Activated gamma-delta T cell treated with anti-CD3 and anti-CD28 coated beads, Interleukin-2, amount 50 U/mL, for 16 hours (primary cell): ENCODE data around the gene PRDM16.

ENCODE experiments used
- DNase-seq: peaks from one replicate; pipeline ENCODE4 v3.0.0-alpha.2; 2020; ENCODE audit warnings: low read depth

PRDM16 gene

DNA sequence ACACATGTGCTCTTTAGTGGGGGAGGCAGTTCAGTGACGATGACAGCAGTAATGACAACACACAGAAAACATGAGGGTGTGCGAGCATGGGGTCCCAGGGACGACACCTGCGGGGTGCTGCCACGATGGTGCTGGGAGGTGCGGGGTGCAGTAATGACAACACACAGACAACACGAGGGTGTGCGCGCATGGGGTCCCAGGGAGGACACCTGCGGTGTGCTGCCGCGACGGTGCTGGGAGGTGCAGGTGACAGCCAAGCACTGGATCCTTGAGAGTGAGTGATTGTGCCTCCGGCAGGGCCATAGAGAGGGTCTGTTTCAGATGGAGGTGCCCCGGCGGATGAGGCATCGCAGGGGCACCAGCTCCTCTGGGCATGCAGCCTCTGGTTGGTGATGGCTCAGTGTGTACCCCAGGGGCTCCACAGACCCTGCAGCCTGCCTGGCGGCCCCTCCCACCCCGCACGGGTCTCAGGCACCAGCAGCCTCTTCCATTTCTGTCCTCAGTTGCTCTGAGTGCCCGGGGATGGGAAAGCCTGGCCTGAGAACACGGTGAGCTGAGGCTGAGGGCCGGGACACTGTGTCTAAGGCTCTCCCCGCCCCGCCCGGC, 193.8 kb downstream of the PRDM16 start:
- DNase-seq: no peak

DNA sequence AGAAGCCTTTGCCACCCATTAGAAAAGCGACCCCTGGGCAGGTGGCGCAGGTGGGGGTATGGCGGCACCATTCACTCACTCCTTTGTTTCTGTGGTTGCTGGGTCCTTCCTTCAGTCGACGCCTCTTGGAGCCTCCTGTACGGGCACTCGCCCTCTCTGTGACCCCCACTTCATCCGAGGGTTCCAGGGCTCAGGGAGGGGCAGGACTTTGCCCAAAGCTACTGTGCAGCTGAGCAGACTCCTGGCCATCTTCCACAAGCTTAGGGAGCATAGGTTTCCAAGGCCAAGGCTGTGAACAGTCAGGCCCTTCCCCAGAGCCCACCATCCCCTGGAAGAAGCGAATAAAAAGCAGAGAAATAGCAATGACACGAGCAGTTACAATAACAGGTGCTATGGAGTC, 194.8 kb downstream of the PRDM16 start:
- DNase-seq: no peak

DNA sequence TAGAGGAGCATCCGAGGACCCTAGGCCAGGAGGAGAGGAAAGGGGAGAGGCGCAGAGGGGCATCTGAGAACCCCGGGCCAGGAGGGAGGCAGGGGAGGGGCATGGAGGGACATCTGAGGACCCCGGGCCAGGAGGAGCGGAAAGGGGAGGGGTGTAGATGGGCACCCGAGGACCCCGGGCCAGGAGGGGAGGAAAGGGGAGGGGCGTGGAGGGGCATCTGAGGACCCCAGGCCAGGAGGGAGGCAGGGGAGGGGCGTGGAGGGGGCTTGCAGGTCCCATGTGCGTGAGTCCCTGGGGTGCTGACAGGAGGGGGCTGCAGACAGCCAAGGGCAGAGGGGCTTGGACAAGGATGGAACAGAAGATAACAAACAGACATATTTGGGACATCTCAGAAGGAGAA, 195.5 kb downstream of the PRDM16 start:
- DNase-seq: no peak

DNA sequence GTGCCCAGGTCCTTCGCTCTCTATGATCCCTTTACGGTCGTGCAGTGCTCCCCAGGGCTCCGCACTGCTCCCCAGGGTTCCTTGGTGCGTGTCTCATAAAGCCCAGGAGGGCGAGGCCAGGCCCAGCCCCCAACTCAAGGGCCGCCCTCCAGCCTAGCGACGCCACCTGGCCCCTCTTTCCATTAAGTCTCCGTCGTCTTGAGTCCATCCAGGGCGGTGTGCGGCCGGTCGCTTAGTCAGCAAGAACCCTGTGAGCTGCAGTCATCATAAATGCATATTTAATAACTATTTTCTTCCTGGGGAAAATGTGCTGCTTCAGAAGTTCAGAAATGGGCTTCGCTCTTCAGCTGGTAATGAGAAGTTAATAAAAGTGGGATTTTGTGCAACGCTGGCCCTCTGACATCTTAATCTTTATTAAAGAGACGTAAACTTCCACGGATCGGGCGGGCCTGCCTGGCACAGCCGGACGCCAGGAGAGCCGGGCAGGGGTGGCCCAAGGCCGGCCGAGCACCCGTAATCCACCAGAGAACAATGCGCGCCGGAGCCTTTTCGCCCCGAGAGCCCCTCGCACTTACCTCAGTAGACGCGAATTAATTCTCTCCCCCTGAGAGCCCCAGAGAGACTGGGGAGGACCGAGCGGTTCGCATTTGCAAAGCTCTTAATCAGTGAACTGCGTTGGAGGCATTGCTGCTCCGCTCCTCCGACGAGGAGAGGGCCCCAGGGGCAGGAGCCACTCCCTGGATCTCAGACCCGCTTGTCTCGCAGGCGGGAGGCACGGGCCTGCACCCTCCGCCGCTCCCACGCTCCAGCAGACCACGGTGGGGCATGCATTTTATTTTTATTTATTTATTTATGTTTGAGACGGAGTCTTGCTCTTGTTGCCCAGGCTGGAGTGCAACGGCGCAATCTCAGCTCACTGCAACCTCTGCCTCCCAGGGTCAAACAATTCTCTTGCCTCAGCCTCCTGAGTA, 197.1 kb downstream of the PRDM16 start:
- DNase-seq: no peak

DNA sequence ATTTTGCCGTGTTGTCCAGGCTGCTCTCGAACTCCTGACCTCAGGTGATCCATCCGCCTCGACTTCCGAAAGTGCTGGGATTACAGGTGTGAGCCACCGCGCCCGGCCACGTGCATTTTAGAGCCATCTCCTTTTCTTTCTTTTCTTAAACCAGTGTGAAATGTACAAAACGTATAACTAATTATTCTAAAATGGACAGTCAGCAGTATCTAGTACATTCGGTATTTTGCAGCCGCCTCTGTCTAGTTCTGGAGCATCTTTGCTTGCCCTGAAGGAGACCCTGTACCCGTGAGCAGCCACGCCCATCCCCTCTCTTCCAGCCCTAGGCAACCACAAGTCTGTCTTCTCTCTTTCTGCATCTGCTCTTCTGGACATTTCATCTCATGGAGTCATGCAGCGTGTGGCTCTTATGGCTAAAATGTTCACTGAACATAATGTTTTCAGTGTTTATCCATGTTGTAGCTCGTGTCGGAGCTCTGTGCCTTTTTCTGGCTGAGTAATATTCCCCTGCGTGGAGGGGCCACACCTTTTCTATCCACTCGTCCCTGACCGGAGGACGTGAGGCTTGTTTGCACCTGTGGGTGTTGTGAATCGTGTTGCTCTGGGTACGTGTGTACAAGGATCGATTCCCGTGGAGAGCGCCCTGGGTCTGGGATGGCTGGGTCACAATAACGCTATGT, 198.0 kb downstream of the PRDM16 start:
- DNase-seq: no peak

DNA sequence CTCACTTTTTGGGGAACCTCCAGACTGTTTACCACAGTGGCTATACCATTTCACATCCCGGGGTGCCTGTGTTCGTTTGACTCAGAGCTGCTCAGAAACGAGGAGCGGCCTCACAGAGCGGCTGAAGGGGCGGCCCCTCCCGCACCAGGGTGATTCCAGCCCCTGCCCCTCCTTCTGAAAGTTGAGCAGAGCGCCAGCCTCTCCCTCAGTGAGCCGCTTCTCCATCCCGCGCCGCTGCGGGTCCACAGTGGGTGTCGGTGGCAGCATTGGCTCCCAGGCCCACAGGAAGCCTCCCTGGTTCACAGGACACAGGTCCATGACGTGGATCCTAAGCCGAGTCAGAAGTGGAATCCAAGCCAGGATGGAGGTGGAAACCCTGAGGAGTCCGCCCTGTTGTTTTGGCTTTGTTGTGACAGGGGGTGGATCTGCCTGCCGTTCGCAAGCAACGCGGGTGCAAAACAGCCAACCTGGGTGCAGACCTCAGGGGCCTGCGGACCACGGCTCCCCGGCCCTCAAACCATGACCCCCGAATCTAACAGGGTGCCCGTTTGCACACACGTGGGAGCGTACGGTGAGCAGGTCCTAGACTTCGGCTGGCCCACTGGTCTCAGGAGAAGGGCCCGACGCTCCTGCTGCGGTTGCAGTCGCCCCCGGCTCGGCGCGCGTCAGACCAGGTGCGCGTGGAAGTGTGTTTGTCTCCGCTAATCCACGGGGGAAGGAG, 198.7 kb downstream of the PRDM16 start:
- DNase-seq: no peak

DNA sequence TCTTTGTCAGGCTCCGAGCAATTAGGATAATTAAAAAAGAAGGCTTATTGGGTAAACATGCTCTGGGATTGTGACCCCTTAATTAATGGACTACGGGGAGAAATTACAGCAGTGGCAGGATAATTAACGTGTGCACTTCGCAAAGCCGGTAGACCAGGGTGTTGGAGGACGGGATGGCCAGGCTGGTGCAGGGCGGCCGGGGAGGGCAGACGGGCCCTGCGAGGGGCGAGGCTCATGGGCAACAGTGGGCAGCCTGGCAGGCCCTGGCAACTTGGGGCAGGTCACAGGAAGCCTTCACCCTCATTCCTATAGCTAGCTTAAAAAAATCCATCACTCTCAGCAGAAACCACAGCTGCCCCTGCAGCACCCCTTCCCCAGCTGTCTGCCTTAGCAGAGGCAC, 199.3 kb downstream of the PRDM16 start:
- DNase-seq: no peak

DNA sequence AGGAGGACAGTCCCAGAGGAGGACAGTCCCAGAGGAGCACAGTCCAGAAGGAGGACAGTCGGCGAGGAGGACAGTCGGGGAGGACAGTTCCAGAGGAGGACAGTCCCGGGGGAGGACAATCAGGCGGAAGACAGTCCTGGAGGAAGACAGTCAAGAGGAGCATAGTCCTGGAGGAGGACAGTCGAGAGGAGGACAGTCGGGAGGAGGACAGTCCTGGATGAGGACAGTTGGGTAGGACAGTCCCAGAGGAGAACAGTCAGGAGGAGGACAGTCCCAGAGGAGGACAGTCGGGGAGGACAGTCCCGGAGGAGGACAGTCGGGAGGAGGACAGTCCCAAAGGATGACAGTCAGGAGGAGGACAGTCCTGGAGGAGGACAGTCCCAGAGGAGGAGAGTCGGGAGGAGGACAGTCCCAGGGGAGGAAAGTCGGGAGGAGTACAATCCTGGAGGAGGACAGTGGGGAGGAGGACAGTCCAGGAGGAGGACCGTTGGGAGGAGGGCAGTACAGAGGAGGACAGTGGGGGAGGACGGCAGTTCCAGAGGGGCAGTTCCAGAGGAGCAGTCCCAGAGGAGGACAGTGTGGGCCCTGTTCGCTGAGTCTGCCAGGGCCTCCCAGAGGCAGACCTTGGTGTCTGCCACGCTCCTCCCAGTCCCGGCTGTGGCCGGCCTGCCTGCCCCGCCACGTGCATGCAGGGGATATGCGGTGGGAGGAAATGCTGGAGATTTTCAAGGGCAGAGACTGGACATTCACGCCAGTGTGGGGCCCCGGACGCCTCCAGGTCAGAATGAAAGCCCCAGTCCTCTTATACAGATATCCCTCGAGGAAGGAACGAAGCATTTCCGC, 201.6 kb downstream of the PRDM16 start:
- no peak for DNase-seq

DNA sequence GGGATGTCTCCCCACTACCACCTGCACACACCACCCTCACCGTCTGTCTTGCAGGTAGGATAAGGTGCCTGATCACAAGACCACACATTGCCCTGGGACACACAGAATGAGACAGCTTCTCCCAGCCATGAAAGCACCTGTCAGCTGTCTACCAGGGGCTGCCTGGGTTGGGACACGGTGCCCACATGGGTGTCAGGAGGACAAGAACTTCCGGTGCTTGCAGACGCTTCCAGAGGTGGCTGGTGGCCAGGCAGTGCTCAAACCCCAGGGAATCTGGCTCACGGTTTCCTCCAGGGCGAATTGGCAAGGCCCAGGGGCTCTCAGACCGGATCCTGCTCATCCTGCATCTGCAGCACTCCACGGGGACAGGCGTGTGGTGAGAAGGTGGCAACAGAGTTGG, 202.9 kb downstream of the PRDM16 start:
- no peak for DNase-seq

DNA sequence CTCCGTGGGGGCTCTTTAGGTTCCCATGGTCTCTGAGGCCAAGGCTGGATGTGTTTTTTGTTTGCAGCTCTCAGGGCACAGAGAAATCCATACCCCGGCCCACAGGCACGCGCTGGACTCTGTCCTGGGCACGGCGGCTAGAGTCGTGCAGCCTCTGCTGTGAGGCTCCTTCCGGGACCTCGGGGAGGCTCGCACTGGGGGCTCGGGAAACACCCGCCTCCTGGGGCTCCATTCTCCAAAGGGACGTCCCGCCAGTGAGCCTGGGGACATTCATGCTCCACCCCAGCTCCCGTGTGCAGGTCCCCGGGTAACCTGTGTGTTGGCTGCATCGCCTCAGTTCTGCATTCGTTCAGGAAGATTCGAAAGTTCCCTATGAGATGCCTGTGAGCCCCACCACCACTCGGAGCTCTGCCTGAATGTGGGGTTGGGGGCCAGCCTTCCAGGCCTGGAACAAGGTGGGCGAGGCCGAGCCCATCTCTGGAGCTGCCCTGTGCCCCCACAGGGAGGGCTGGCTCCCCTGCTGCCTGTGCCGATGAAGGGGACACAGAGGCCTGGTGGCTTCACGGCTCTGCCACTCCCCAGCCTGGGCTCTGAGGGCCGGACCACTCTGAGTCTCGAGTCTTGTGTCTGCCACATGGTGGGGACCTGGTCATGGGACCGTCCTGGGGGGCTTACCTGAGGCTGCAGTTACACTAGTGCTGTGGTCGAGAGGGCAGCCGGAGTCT, 203.5 kb downstream of the PRDM16 start:
- no peak for DNase-seq

DNA sequence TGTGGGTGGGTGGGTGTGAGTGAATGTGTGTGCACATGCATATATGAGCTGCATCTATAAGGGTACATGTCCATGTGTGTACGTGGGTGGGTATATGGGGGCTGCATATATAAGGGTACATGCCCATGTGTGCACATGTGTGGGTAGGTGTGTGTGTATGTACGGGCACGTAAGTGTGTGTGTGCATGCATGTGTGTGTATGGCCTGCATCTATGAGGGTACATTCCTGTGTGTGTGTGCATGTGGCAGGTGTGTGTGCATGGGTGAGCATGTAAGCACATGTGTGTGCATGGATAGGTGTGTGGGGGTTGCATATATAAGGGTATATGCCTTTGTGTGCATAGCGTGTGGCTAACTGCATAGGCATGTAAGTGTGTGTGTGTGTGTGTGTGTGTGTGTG, 204.4 kb downstream of the PRDM16 start:
- no peak for DNase-seq

DNA sequence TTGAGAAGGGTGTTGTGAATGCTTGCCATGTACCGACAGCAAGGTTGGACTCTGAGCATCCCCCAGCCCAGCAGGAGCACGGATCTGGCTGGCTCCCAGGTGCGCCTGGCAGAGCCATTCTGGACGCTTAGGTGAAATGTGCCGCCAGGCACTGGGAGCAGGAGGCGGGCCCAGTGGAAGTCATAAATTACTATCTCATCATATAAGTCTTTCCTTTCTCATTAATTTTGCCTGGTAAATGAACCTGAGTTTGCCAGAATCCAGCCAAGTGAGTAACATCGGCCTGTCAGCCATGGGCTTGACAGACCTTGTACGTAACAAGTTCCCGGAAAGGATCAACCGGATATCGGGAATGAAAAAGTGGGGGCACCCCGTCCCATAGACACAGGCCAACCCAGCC, 206.0 kb downstream of the PRDM16 start:
- no peak for DNase-seq

DNA sequence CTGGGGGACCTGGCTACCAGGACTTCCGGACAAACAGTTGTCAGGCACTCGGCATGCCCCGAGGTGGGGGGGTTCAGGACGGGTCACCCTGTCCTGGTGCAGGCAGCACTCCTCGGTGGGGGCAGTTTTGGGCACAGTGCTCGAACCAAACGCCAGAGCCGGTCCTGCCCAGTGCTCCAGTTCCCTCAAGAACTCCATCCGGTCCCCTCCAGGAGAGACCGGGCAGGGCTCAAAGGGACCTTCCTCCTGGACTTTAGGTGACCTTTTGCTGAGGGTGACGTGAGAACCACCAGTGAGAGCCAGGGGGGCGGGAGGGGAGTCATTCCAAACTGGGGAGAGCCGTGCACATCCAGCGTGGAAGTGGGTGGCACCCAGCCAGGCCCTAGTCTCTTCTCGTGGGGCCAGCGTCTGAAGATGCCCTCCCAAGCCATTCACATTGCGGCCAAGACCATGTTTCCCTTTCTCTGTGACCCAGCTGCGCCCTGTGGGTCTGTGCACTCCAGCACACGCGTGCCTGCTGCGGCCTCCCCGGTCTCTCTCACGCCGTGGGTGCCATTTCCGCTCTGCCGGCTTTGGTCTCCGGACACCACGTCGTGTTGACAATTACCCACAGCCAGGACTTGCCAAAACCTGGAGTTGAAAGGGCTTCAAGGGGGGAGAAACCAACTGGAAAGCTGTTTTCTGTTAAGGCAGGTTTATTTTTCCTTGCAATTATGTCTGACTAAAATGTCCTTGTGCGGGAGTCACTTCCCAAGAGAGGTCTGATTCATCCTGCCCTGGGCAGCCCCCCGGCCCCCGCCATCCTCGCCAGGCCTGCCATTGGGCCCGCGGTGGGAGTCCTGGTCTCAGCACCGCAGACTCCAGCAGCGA, 206.7 kb downstream of the PRDM16 start:
- no peak for DNase-seq

DNA sequence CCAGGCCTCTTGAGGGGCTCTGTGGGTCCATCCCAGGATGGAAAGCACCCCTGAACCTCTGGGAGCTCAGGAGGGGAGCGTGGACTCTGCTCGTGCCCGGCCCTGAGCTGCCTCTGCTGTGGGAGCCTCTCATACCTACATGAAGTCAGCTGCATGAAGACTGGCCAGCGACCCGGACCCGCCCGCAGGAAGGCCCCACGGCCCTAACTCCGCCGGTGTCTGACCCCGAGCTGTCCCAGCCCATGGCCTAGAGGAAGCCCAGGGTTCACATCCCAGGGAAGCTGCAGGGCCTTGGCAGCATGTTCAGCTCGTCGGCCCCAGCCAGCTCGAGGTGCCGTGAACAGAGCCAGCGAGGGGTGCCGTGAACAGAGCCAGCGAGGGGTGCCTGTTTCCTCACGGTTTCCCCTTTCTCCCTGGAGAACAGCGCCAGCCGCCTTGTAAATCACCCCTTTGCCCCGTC, 207.4 kb downstream of the PRDM16 start:
- no peak for DNase-seq

DNA sequence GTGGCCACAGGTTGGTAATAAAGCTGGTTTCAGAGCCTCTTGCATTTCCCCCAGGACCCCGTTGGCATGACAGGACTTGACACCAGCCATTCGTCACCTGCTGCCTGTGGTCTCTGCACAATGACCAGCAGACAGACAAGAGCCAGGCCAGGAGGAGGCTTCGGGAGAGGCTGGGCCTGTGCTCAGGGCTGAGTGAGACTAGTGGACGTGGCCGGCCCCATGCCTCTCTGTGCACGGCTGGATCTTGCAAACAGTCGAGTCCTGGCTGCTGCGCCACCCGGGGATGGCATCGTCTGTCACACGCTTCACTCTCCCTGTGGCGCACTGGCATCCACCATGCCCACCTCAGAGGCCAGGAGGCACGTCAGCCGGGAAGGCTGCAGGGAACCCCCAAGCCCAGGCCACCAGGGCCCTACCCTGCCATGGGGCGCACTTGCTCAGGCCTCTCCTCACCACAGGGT, 208.0 kb downstream of the PRDM16 start:
- DNase-seq: no peak

DNA sequence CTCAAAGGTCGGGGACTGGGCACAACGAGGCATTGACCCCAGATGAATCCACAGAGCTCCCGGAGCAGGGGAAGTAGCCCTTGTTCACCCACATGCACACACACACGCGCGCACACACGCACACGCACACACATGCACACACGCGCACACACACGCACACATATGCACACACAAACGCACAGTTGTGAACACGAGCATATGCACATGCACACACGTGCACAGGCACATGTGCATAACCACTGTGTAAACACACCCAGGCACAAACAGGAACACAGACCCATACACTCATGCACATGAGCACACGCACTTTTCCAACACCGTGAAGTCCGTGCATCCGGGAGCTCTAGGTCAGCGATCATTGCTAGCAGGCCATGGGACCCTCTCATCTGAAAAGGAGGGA, 208.6 kb downstream of the PRDM16 start:
- DNase-seq: no peak

DNA sequence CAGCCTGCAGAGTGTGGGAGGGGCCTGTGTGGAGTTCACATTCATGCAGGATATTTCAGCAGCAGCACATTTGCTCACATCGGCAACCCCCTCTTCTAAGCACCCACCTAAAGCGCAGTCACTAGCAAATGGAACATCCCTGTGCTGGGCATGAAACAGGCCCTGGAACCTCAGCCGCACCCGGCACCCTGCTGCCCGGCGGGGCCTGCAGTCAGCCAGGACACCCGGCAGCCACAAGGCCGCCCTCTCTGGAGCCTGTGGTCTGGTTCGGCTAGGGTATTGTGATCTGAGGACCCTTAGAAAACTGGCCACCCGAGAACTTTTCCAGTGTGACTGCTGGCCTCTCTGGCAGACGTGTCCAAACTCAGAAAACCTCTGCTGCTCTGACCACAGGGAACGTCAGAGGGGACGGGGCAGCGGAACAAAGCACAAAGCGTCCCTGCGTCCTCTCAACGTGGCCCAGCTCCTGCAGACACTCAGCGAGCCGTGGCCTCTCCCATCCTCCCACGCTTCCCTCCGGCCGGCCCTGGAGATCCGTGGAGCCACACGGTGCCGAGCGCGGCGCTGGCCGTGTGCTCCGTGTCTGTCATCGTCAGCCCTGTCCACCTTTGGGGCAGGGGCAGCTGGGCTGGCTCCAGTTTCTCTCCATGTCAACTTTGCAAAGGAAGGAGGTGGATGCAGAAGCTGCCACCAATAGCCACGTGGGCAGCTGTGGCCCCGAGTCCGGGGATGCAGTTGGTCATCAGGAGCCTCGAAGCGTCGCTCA, 209.6 kb downstream of the PRDM16 start:
- no peak for DNase-seq

DNA sequence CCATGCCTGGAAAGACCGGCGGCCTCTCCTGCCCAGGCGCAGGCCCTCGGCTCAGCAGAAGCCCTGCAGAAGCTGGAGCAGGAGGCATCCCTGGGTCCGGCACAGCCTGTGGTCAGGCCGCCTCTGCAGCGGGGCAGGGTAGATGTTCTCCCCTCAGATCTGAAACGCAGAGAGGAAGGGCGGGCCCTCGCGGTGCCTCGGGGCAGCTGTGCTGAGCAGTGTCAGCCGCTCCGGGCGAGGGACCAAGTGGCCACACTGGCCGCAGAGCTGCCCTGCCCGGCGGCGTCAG, 210.1 kb downstream of the PRDM16 start:
- DNase-seq: no peak

DNA sequence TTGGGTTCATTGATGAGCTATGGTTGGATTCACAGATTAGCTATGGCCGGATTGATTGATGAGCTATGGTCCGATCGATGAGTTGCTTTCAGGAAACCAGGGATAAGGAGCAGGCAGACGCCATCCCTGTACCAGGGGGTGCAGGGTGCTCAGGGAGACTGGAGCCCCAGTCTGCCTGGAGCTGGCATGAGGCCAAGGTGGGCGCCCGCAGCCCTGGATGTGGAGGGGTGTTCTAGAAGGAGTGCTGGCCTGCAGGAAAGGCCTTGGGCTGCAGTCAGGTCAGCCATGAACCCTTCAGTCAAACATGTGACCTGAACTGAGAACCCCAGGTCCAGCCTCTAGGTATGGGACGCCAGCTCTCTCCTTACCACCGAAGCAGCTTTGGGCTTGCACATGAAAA, 212.7 kb downstream of the PRDM16 start:
- no peak for DNase-seq
